ENCODE measurements around the gene IQGAP2. TPM values are rescaled to one million over a fixed set of nuclear protein-coding genes. Genes with fewer than 3 reads are reported as not detected.

Gene IQGAP2
- total and polyA plus RNA-seq, 9 of the 15 experiments (the other 6 are each of a cell fraction or from before 2014, with no cell fraction given), result 8.7 to 23.2 (median 17.4) TPM

DNA sequence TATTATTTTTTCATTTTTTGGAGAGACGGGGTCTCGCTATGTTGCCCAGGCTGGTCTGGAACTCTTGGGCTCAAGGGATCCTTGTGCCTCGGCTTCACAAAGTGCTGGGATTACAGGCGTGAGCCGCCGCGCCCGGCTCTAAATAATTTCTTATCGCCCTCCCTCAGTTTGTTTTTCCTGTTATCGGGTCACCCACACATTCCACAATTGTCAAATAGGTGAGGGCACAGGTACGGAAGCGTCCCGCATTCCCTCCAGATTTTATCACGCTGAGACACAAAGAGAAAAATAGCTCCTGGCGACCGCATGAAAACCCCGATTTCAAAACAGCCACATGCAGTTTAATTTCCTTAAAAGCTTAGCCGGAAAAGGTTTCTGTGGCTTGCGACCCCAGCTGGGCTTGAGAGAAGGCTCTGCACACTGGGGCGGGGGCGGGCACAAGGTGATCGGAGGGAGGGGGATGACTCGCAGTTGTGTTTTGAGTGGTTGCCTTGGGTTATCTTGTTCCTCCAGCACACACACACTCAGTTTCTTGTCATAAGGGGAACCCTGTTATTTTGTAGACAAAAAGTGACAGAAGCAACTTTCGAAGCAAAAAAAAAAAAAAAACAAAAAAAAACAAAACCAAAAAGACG, 717 bp upstream of the IQGAP2 start (continued):
- TF ChIP-seq ATF2 (CRISPR knock-in tag; IDR thresholded peaks at IDR 0.05), result no peak
- TF ChIP-seq OTX1 (CRISPR knock-in tag; IDR thresholded peaks at IDR 0.05), result no peak
- TF ChIP-seq DPF2 (IDR thresholded peaks at IDR 0.05), result peak; percentile 75; the same call in 1 of the 2 replicates
- no peak for TF ChIP-seq TFE3 (CRISPR knock-in tag; IDR thresholded peaks at IDR 0.05)
- TF ChIP-seq MCM2 (IDR thresholded peaks at IDR 0.05; ENCODE audit: low read depth), result no peak
- peak in 1 of 3 experiments; percentile 38; a peak in 1 of 6 replicates for TF ChIP-seq ZBTB11 (CRISPR knock-in tag; IDR thresholded peaks at IDR 0.05)
- no peak for TF ChIP-seq ATF4 (CRISPR knock-in tag; IDR thresholded peaks at IDR 0.05)
- no peak for TF ChIP-seq ATF1 (CRISPR knock-in tag; IDR thresholded peaks at IDR 0.05)
- no peak for TF ChIP-seq ATF1 (tag; IDR thresholded peaks at IDR 0.05)
- no peak for TF ChIP-seq RBM22 (IDR thresholded peaks at IDR 0.05; ENCODE audit: low read depth, low read length, poor library complexity, severe bottlenecking)
- TF ChIP-seq ZNF175 (CRISPR knock-in tag; IDR thresholded peaks at IDR 0.05; ENCODE audit: low read depth), result 0 out of 2 replicates have a peak, but pooled peaks have one; percentile 15
- TF ChIP-seq NR2C1 (IDR thresholded peaks at IDR 0.05), result no peak
- TF ChIP-seq NR2C1 (tag; IDR thresholded peaks at IDR 0.05), result no peak
- peak; percentile 46 for TF ChIP-seq TAF1 (IDR thresholded peaks at IDR 0.05; ENCODE audit: control insufficient read depth, extremely low read depth, insufficient read depth, low read length, severe bottlenecking)
- TF ChIP-seq ZNF695 (CRISPR knock-in tag; IDR thresholded peaks at IDR 0.05), result no peak
- TF ChIP-seq CHD2 (IDR thresholded peaks at IDR 0.05; ENCODE audit: low read depth, low read length), result no peak
- peak; percentile 92 for TF ChIP-seq CTBP1 (IDR thresholded peaks at IDR 0.05; ENCODE audit: borderline replicate concordance)
- TF ChIP-seq DACH1 (IDR thresholded peaks at IDR 0.05; ENCODE audit: partially characterized antibody), result peak; percentile 3
- no peak for TF ChIP-seq MCM3 (IDR thresholded peaks at IDR 0.05)
- TF ChIP-seq ZNF644 (tag; IDR thresholded peaks at IDR 0.05; ENCODE audit: low read depth), result peak; percentile 85
